IMR-90 (cell line): ENCODE data around the gene TGM4. TPM values are rescaled to one million over a fixed set of nuclear protein-coding genes. Genes with fewer than 3 reads are reported as not detected.

Experiments used
- ATAC-seq: fragments of 200-7000 bp; cut with Tn5 transposase; 2 replicates; pipeline ENCODE4 v1.9.1; 2020; ENCODE audit warnings: low read depth, mild to moderate bottlenecking, moderate library complexity
- BruUV-seq: library from RNA; stranded (reverse); fragments of 400-500 nt; replicated peaks from 2 replicates; lab custom pipeline; 2021; lab: Mats Ljungman, UMichigan
- CTCF ChIA-PET: fragments of 300-600 bp; formaldehyde crosslinking; extraction: SDS; loops from one replicate; lab custom pipeline; 2021; ENCODE audit warnings: antibody characterized with exemption; lab: Yijun Ruan, JAX
- POLR2A ChIA-PET: fragments of 300-600 bp; sonication (Branson Sonifier 250); formaldehyde crosslinking; loops from one replicate; lab custom pipeline; 2022; ENCODE audit warnings: antibody characterized with exemption; ENCODE audit not compliant: unreplicated experiment; lab: Charles Lee
- DNase-seq: peaks from one replicate; pipeline ENCODE4 v3.0.0; 2013
- H2AFZ ChIP-seq: replicated peaks from 2 replicates; pipeline ENCODE3; 2013; ENCODE audit warnings: low read length, mild to moderate bottlenecking; ENCODE audit not compliant: poor library complexity
- H2AK5ac ChIP-seq: 2 replicates; pipeline ENCODE4 v1.6.1; 2013; ENCODE audit warnings: low read depth, low read length, inconsistent platforms
- H2AK9ac ChIP-seq: replicated peaks from 2 replicates; pipeline ENCODE3; 2013; ENCODE audit warnings: mild to moderate bottlenecking, low read depth, low read length, moderate library complexity; ENCODE audit not compliant: poor library complexity
- H2BK120ac ChIP-seq: 2 replicates; pipeline ENCODE4 v1.6.1; 2013; ENCODE audit warnings: low read depth, low read length, inconsistent platforms
- H2BK15ac ChIP-seq: 3 replicates; pipeline ENCODE4 v1.6.1; 2013; ENCODE audit warnings: low read depth, low read length, inconsistent platforms
- H2BK20ac ChIP-seq: 2 replicates; pipeline ENCODE4 v1.6.1; 2013; ENCODE audit warnings: low read depth, mild to moderate bottlenecking, inconsistent platforms, low read length, moderate library complexity
- H2BK5ac ChIP-seq: 2 replicates; pipeline ENCODE4 v1.6.1; 2013; ENCODE audit warnings: mild to moderate bottlenecking, low read depth, low read length, inconsistent platforms; ENCODE audit not compliant: poor library complexity, severe bottlenecking
- H3K14ac ChIP-seq: replicated peaks from 2 replicates; pipeline ENCODE4 v1.6.1; 2013; ENCODE audit warnings: low read depth, low read length, inconsistent platforms
- H3K18ac ChIP-seq: 2 replicates; pipeline ENCODE4 v1.6.1; 2013; ENCODE audit warnings: low read depth, low read length, control low read depth
- H3K23ac ChIP-seq: 2 replicates; pipeline ENCODE4 v1.6.1; 2013; ENCODE audit warnings: low read depth, low read length, inconsistent platforms
- H3K27ac ChIP-seq: 2 replicates; pipeline ENCODE4 v1.5.1; 2013; ENCODE audit warnings: mild to moderate bottlenecking, control low read depth, low read length; ENCODE audit not compliant: insufficient read depth
- H3K27me3 ChIP-seq: 2 replicates; pipeline ENCODE4 v1.6.1; 2013; ENCODE audit warnings: low read length; ENCODE audit not compliant: control insufficient read depth, insufficient read depth
- H3K36me3 ChIP-seq: 2 replicates; pipeline ENCODE4 v1.6.1; 2013; ENCODE audit warnings: low read length, mixed read lengths; ENCODE audit not compliant: control insufficient read depth, insufficient read depth
- H3K4ac ChIP-seq: 2 replicates; pipeline ENCODE4 v1.6.1; 2013; ENCODE audit warnings: low read depth, low read length, inconsistent platforms
- H3K4me1 ChIP-seq: 2 replicates; pipeline ENCODE4 v1.6.1; 2013; ENCODE audit warnings: low read length, mixed read lengths; ENCODE audit not compliant: control insufficient read depth, insufficient read depth
- H3K4me2 ChIP-seq: 2 replicates; pipeline ENCODE4 v1.6.1; 2013; ENCODE audit warnings: low read depth, mild to moderate bottlenecking, control low read depth, low read length, moderate library complexity
- H3K4me3 ChIP-seq: 2 replicates; pipeline ENCODE4 v1.5.1; 2013; ENCODE audit warnings: low read depth, mild to moderate bottlenecking, control low read depth, low read length, moderate library complexity; ENCODE audit not compliant: insufficient read depth
- H3K56ac ChIP-seq: 2 replicates; pipeline ENCODE4 v1.6.1; 2013; ENCODE audit warnings: low read length, inconsistent platforms; ENCODE audit not compliant: insufficient read depth; ENCODE audit errors: extremely low read depth
- H3K79me1 ChIP-seq, 2 experiments: 2 replicates each; pipeline ENCODE4 v1.6.1; 2013; ENCODE audit warnings: low read length in 2 of 2, inconsistent platforms in 1 of 2, low read depth in 1 of 2
- H3K9ac ChIP-seq: 2 replicates; pipeline ENCODE4 v1.6.1; 2013; ENCODE audit warnings: low read depth, low read length, control low read depth
- H3K9me1 ChIP-seq: 2 replicates; pipeline ENCODE4 v1.6.1; 2013; ENCODE audit warnings: low read length, inconsistent platforms; ENCODE audit not compliant: insufficient read depth
- H3K9me3 ChIP-seq: 2 replicates; pipeline ENCODE4 v1.6.1; 2013; ENCODE audit warnings: low read length; ENCODE audit not compliant: control insufficient read depth, insufficient read depth
- H4K20me1 ChIP-seq: 2 replicates; pipeline ENCODE4 v1.6.1; 2013; ENCODE audit warnings: low read length, inconsistent platforms; ENCODE audit not compliant: insufficient read depth
- H4K5ac ChIP-seq: 2 replicates; pipeline ENCODE4 v1.6.1; 2013; ENCODE audit warnings: mild to moderate bottlenecking, low read depth, low read length, control low read depth
- H4K8ac ChIP-seq, 2 experiments: 2 replicates each; pipeline ENCODE4 v1.6.1; 2013; ENCODE audit warnings: low read depth in 2 of 2, low read length in 2 of 2, control low read depth in 1 of 2, inconsistent platforms in 1 of 2
- H4K91ac ChIP-seq: 2 replicates; pipeline ENCODE4 v1.6.1; 2013; ENCODE audit warnings: low read depth, low read length, inconsistent platforms; ENCODE audit not compliant: insufficient read depth
- RCOR1 ChIP-seq: IDR thresholded peaks from 2 replicates; pipeline ENCODE4 v1.6.1; 2012; ENCODE audit warnings: mild to moderate bottlenecking, low read length, improper control_type of control experiment; ENCODE audit not compliant: insufficient replicate concordance
- SMC3 ChIP-seq: fragments of 150-350 bp; IDR thresholded peaks from 2 replicates; pipeline ENCODE4 v1.6.1; 2016; ENCODE audit warnings: low read depth, mild to moderate bottlenecking, antibody characterized with exemption, low read length, moderate library complexity
- WGBS, 2 experiments: methylation state at CpG; one replicate each; pipeline versions ENCODE4 v1.1.5 to v1.1.7; 2013; ENCODE audit warnings: missing lambda C conversion rate in 2 of 2; ENCODE audit not compliant: insufficient read length in 1 of 2; ENCODE audit errors: extremely low coverage in 2 of 2; 5-methylcytosine and 5-hydroxymethylcytosine counted together
- dilution Hi-C: fragments of 300-500 bp; cut with HindIII; formaldehyde crosslinking; loops from one replicate; pipeline ENCODE4 v1.14.3; 2018; ENCODE audit warnings: low sequenced_read_pairs; ENCODE audit not compliant: unreplicated experiment
- in situ Hi-C: fragments of 300-500 bp; cut with MboI; formaldehyde crosslinking; loops from 3 replicates; pipeline ENCODE4 v1.14.3; 2019; ENCODE audit warnings: low sequenced_read_pairs, inconsistent platforms, mixed read lengths
- intact Hi-C: fragments of 100-400 bp; cut with micrococcal nuclease; formaldehyde crosslinking; loops from 2 replicates; pipeline ENCODE4 v1.10.0; 2022
- polyA plus RNA-seq, 3 experiments: library from polyadenylated mRNA; depleted of rRNA; stranded (reverse); fragments of >200 nt; gene quantifications; 2 replicates each; pipeline ENCODE4 v1.2.3, GENCODE V29; 2012; ENCODE audit warnings: low replicate concordance in 1 of 3
- total RNA-seq: library from RNA; depleted of rRNA; stranded (reverse); fragments of >200 nt; gene quantifications from 2 replicates; pipeline ENCODE4 v1.2.3, GENCODE V29; 2012
- TF ChIP-seq, protein P1 (sequence below): conservative IDR thresholded peaks from 2 replicates; pipeline ENCODE4 v1.5.1; 2012; ENCODE audit warnings: mild to moderate bottlenecking, low read depth, low read length, improper control_type of control experiment

Gene TGM4
- total and polyA plus RNA-seq, 2 of the 4 experiments (the other 2 are of a cell fraction) = under 0.01 to 0.10 TPM

DNA sequence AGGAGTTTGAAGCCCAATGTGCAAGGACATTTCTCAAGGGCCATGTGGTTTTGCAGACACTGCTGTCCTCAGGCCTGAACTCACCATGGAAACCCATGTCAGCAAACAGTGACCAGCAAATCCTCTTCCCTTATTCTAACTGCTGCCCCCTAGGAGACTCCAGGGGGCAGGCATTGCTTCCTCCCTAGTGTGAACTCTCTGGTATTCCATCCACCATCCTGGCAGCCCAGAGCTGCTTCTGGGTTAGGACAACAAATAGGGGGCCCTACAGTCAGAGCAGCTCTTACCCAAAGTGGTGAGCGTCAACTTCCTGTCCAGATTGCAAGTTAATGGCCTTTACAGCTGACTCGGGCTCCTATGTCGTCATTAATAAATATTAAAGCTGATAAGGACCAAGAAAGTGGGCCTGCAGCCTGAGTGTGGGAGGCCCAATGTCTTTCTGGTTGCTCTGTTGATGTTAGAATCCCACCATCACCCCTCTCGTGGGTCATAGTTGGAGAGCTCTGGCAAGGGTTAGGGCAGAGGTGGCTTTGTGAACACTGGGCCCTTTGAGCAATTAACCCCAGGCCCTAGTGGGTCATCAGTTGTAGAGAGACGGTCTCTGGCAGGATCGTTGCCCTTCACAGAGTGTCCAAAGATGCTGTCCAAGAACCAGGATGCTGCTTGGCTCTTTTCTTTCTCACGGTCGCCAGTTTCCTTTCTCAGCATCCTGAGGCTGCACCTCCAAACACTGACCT lies 41.5 kb downstream of the TGM4 start:
- Histone ChIP-seq H3K4me3 (no peak overlapping the region), H2BK15ac (no peak overlapping the region), H3K4me2 (no peak overlapping the region), H3K56ac (no peak overlapping the region), H3K14ac (no peak overlapping the region), H4K8ac (no peak overlapping the region), H3K23ac (no peak overlapping the region), H4K20me1 (no peaks in the 10 kb centered on the region), H4K91ac (no peak overlapping the region), H3K4me1 (no peaks in the 10 kb centered on the region), H4K5ac (no peak overlapping the region), H3K18ac (no peak overlapping the region), H3K79me1 (no peaks in the 10 kb centered on the region), H3K9me1 (no peaks in the 10 kb centered on the region), H2BK5ac (no peak overlapping the region), H3K36me3 (peaks cover 4% of the 10 kb centered on the region; the same call in 1 of the 2 replicates), H3K4ac (no peak overlapping the region), H2BK120ac (no peak overlapping the region), H2AK5ac (no peak overlapping the region), H3K9me3 (no peaks in the 10 kb centered on the region), H2BK20ac (no peak overlapping the region), H3K27ac (no peak overlapping the region), H2AFZ (peak overlapping the region; percentile 3), H3K27me3 (no peaks in the 10 kb centered on the region), H2AK9ac (no peak overlapping the region), H3K9ac (no peak overlapping the region)
- ChIA-PET POLR2A (no interaction called here), CTCF (no interaction called here)
- ATAC-seq (peak; percentile 36), DNase-seq (peak; percentile 25)
- in situ Hi-C loops = no loop called here
- TF ChIP-seq SMC3 = no peak
- TF ChIP-seq, protein P1, sequence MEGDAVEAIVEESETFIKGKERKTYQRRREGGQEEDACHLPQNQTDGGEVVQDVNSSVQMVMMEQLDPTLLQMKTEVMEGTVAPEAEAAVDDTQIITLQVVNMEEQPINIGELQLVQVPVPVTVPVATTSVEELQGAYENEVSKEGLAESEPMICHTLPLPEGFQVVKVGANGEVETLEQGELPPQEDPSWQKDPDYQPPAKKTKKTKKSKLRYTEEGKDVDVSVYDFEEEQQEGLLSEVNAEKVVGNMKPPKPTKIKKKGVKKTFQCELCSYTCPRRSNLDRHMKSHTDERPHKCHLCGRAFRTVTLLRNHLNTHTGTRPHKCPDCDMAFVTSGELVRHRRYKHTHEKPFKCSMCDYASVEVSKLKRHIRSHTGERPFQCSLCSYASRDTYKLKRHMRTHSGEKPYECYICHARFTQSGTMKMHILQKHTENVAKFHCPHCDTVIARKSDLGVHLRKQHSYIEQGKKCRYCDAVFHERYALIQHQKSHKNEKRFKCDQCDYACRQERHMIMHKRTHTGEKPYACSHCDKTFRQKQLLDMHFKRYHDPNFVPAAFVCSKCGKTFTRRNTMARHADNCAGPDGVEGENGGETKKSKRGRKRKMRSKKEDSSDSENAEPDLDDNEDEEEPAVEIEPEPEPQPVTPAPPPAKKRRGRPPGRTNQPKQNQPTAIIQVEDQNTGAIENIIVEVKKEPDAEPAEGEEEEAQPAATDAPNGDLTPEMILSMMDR = peak; percentile 26; the same call in 1 of the 2 replicates
- no peak for TF ChIP-seq RCOR1
- intact Hi-C loops = loop anchor here (10.0 kb wide), 1 partner anchor 271 kb away; the partner anchor contains the start of gene ZNF35
- WGBS, 2 experiments = no CpG with 5 or more reads among the region's 8 CpGs
- BruUV-seq = no TSS peak
- dilution Hi-C loops = no loop called here
